IPS-NIHi7 (cell line): Measurements from ENCODE around the gene RPN1.
A peak's percentile ranks its signal among the peaks of the same experiment; 100 is the strongest.
"Not testable (repeated sequence)": the region's sequence is repeated elsewhere in the genome, so short reads cannot be mapped to it uniquely, and the experiment has no call there.

Experiments
- DNase-seq: peaks from one replicate; pipeline ENCODE4 v3.0.0; 2012; ENCODE audit warnings: mixed read lengths; ENCODE audit errors: extremely low spot score

RPN1 gene

DNA sequence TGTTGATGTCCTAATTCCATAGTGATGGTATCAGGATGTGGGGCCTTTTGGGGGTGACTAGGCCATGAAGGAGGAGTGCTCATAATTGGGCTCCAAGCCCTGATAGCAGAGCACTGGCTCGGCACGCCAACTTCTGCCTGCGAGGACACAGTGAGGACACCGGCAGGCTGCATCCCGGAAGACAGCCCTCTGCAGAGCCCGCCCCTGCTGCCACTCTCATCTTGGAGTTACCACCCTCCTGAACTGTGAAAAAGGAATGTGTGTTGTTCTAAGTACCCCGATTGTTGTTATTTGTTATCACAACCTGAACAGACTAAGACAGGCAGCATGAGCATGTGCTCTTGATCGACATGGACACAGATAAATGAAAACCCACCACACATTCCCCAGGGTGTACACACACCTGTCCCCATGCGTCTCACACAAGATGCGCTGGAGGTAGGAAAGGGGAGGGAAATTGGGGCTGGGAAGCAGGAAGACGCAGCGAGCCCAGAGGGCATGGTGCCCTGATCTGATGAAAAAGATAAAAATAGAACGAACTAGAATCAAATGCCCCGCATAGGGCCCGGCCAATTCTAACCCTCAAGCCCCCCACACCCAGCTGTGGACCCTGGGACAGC is 40.1 kb downstream of the RPN1 start:
- no peak for DNase-seq

DNA sequence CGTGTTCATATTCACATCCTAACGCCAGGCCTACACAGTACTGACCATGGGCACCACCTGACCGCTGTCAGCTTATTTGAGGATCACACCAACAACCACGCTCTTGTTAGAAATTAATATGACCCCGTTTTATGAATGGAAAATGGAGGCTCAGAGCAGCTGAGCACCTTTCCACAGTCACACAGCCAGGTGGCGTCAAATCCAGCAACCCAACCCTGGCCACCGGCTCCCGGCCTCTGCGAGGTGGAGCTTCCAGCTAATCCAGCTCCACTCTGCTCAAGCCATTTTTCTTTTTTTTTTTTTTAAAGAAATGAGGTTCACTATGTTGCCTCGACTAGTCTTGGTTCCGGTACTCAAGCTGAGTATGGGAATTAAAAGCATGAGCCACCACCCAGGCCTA is 41.3 kb downstream of the RPN1 start:
- DNase-seq, result no peak

DNA sequence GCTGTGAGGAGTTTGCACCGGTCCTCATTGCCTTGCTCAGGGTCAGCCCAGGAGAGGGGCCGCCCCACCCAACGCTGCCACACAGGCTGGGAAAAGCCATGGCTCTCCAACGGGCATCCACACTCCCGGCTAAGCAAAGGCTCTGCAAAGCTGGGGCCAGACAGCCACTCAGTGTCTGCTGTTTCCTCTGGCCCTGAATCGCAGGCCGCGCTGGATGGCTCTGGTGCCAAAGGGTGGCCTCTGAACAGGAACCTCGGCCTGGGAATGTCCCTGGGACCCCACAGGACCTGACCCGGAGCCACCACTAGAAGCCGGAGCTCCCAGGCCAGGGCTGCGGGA is 42.9 kb downstream of the RPN1 start:
- DNase-seq, result no peak

DNA sequence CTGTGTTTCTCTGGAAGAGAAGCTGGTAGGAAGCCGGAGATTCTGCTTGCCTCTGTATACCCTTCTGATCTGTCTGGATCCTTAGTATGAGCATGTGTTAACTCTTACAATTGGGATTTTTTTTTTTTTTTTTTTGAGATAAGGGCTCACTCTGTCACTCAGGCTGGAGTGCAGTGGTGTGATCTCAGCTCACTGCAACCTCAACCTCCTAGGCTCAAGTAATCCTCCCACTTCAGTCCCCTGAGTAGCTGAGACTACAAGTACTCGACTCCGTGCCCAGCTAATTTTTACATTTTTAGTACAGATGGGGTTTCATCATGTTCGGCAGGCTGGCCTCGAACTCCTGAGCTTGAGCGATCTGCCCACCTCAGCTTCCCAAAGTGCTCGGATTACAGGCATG is 44.5 kb downstream of the RPN1 start:
- no peak for DNase-seq

DNA sequence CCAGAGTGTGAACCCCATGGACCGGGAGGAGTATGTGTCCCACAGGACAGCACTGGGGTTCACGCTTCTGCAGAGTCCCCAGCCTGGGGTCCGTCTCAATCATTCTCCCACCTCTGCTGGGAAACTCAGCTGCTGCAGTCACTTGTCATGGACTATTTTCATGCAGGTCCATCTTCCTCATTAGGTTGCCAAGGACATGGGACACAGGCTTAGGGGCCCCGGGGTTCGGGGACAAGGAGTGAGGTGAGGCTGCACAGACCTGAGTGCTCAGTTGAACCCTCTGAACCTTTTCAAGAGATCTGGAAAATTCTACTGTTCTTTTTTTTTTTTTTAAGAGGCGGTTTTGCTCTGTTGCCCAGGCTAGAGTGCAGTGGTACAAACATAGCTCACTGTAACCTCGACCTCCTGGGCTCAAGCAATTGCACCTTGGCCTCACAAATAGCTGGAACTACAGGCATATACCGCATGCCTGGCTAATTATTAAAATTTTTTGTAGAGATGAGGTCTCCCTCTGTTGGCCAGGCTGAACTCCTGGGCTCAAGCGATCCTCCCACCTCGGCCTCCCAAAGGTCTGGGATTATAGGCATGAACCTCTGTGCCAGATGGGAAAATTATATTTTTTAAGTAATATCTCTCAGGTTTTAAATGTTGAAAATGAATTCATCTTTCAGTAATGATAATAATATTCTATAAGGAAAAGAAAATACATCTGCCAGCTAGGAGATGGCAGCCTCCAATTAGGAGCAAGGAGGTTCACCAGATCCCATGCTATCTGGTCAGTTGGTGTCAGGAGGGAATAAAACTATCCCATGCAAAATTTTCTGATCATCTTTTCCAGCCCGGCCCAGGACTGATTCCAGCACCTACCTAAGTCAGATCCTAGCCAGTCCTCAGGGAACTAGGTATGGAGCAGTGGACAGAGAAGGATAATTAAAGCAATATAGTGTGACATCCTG is 45.2 kb downstream of the RPN1 start:
- DNase-seq, result no peak

DNA sequence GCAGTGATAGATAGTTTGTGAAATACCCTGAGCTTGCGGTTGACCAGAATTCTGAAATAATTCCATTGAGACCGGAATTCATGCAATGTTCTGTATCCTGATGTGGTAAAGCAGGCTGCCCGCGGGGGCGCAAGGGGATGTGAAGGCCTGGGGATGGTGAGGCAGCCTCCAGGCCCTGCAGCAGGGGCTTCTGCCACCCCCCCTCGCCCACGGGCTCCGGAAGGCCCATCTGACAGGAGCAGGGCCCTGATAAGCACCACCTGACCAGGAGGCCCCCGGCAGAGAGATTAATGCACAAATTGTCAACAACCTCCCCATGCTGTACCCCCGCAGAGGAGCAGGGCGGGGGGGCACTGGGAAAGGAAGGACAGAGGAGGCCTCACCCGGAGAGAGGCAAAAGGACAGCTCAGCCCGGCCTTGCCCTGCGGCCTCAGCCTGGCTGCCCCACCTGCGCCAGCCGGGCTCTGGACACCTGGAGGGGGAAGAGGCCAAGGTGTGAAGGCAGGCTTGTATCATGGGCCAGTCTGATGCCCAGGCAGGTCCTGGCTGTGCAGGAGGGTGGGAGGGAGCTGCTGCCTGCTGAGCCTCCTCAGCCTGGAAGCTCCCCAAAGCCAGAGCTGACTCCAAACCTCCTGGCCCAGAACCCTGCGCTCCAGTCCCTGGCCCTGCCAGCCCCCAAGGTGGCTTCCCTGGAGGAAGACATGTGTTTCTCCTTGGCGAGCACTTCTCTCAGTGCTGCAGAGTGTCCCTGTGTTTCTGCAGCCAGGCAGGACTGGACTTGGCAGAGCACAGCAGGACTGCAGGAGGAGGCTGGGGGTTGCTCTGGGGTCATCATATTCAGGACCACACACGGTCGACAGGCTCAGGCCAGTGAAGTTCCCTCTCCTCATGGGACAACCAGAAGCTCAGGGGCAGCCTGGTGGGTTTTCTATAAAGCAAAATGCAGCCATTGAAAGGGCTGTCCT is 46.5 kb downstream of the RPN1 start:
- DNase-seq, result no peak

DNA sequence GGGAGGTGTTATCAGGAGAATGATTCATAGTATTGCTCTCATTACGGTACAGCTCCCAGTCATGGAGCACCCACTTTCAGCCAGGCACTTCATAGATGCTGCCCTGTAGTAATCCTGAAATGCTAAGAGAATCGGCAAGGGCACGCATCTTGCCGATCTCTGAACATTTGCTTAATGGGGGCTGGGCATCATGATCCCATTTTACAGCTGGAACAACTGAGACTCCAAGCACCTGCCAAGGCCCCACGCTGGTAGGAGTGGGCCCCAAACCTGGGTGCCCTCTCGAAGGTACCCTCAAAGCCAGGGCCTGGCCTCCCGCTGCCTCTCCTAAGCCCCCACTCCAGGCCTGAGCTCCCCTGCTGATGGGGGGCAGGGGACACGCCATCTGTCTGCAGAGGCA is 47.3 kb downstream of the RPN1 start:
- DNase-seq, result no peak

DNA sequence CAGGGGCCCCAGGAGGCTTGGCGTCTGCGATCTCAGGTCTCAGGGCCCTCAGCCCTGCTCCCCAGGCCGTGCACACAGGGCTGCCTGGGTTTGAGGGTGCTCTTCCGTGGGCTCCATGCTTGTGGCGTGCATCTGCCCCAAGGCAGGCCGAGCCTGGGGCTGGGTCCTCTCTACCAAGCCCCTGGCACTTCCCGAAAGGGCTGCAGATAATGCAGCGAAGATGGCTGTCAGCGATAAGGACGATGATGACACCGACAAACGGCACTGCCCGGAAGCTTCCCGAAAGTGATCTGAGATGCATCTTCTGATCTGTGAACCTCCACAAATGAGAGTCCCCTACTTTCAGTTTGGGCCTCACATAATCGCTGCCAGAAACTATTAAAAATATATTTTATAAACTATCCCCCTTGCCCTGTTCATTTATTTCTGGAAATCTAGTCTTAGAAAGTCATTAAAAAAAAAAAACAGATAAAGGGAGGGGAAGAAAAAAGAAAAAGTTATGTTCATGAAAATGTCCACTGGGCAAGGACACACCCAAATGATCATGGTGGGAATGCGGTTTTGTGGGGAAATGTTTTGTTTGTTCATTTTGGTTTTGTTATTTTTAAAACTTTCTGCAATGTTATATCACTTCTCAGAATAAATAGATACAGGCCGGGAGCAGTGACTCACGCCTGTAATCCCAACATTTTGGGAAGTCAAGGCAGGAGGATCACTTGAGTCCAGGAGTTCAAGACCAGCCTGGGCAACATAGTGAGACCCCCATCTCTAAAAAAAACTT is 51.5 kb downstream of the RPN1 start:
- no peak for DNase-seq

DNA sequence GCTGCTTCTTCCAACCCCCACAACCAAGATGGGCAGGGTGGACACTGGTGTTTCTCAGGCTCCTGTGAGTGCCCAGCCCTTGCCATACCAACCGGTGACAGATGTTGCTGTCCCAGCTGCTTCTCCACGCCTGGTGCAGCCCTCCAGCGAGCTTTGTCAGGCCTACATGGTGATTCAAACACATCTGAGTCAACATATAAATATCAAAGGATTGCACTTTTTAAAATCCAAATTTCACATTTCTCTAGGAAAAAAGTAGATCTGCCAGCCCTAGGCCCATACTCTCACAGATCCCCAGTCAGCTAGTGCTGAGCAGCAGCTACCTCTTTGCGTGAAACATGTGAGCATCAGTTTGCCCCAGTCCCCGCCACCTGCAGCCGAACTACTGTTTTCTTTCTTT is 52.7 kb downstream of the RPN1 start:
- DNase-seq, result no peak

DNA sequence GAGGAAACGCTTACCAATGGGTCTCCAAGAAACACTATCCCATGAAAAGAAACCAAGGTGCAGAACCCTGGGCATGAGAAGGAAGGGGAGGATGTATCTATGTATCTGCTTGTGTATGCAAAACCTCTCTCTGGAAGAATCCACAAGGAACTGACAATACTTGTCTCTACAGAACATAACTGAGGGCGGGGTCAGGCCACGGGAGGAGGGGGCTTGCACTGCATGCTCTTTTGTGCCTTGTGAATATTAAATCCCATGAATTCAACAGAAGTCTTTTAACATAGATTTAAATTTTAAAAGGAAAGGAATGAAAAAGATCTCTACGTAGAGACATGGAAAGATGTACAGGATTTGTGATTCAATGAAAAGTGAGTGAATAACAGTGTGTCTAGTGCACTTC is 57.8 kb downstream of the RPN1 start:
- no peak for DNase-seq

DNA sequence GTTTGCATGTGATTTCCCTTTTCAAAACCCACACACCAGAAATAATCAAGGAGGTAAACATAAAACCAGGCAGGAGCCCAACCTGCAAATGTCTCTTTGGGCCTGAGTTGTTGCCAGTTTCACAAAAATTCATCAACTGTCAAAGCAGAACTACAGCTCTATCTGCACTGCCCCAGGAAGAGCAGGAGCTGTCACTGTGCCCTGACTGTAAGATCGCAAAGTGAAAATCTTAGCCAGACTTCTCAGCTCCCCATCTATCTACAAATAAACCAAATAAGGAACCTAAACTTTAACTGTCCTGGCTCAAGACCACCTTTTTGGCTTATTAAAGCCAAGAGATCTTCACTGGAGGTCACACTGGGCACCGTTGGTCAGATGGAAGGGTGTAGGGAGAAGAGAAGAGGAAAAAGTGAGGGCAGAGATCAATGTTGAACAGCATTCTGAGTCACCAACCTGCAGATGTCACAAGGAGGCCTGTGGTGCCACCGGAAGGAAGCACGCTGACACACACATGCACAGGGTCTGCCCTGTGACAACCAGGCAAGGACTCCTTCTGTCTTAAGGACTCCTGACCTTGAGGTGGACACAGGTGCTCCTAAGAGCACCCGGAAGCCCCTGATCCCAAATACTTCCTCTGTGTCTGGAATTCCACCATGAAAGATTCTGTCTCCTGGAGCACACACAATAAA is 58.7 kb downstream of the RPN1 start:
- DNase-seq, result no peak

DNA sequence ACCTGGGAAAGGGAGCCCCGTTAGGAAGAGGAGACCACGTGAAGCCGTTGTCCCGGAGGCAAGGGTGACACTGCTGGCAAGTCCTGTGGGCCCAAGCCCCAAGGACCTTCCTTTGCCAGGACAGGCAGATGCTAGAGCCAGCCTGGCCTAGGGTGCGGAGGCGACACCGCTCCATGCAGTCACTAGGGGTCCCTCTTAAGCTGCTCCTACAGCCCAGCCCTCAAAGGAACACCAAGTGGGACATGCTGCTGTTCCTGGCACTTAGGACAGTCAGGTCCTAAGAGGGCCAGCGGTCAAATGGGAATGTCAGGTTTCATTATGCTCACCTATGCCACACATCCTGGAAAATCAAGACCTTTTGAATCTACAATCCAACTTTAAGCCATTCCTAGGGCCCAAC is 59.7 kb downstream of the RPN1 start:
- DNase-seq, result peak; percentile 86

DNA sequence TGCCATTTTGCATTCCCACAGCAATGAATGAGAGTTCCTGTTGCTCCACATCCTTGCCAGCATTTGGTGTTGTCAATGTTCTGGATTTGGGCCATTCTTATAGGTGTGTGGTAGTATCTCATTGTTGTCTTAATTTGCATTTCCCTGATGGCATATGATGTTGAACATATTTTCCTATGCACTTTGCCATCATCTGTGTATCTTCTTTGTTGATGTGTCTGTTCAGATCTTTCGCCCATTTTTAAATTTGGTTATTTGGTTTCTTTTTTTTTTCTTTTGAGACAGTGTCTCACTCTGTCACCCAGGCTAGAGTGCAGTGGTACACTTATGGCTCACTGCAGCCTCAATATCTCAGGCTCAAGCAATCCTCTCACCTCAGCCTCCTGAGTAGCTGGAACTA is 60.6 kb downstream of the RPN1 start:
- DNase-seq, result not testable (repeated sequence)

DNA sequence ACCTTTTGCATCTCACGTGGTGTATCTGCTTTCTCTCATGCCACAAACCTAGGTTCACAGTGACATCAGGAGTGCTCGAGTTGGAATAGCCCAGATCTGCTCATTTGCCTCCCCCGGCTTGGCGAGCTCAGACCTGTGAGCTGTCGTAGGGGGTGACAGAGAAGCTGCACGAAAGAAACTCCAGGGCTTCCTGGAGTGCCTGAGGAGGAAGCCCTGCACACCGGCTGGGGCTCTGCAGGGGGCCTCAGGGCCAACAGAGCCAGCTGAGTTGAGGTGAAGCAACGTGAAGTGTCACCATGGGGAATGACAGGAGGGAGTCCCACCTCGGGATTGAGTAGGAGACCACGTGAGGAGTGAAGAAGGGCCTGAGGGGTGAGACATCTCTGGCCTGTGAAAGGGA is 62.5 kb downstream of the RPN1 start:
- no peak for DNase-seq

DNA sequence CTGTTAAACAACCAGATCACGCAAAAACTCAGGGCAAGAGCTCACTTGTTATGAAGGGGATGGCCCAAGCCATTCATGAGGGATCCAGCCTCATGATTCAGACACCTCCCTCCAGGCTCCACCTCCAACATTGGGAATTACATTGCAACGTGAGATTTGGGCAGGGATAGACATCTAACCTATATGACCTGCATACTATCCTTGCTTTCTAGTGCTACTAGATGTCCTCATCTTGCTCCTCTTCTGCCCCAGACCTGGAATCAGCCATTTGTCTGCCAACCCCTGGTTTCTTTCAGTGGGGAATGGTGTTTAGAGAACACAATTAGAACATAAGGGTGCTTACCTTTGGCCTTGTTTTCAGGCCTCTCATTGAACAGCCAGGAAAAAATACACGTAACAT is 63.2 kb downstream of the RPN1 start:
- DNase-seq, result no peak

DNA sequence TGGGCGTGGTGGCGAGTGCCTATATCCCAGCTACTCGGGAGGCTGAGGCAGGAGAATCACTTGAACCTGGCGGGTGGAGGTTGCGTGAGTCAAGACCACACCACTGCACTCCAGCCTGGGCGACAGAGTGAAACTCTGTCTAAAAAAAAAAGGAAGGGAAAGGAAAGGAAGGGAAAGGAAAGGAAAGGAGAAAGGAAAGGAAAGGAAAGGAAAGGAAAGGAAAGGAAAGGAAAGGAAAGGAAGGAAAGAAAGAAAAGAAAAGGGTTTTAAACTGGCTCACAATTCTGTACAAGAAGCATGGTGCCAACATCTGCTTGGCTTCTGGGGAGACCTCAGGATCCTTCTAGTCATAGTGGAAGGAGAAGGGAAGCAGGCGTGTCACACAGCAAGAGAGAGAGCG is 63.7 kb downstream of the RPN1 start:
- DNase-seq, result not testable (repeated sequence)

DNA sequence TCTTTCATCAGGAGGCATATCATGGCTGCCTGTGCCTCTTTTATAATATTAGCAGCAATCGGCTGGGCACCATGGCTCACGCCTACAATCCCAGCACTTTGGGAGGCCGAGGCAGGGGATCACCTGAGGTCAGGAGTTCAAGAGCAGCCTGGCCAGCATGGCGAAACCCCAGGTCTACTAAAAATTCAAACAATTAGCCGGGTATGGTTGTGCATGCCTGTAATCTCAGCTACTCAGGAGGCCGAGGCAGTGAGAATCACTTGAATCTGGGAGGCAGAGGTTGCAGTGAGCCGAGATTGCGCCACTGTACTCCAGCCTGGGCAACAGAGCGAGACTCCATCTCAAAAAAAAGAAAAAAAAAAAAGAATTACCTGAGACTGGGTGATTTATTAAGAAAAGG is 64.2 kb downstream of the RPN1 start:
- DNase-seq, result not testable (repeated sequence)

DNA sequence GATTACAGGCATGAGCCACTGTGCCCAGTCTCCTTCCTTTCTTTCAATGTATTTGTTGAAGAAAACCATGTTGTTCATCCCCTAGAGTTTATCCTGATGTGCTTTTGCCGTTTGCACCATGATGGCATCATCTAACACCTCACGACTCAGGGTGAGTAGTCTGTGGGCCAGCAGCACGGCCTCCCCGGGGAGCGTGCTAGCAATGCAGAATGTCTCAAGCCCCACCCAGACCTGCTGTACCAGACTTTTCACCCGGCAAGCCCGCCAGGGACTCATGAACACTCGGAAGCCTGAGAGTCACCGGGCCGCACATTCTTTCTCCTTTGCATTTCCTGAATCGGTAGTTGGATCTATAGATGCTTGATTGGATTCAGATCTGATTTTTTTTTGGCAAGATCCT is 64.6 kb downstream of the RPN1 start:
- DNase-seq, result no peak

DNA sequence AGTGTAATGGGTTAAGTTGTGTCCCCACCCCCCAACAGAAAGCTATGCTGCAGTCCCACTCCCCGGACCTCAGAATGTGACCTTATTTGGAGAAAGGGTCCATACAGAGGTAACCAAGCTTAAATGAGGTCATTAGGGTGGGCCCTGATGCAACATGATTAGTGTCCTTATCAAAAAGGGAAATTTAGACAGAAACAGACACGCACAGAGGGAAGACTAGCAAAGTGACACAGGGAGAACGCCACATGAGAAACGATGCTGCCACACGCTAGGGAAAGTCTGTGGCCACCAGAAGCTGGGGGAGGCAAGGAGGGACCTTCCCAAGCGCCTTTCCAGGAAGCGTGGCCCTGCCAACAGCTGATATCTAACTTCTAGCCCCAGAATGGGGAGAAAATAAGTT is 65.4 kb downstream of the RPN1 start:
- DNase-seq, result no peak

DNA sequence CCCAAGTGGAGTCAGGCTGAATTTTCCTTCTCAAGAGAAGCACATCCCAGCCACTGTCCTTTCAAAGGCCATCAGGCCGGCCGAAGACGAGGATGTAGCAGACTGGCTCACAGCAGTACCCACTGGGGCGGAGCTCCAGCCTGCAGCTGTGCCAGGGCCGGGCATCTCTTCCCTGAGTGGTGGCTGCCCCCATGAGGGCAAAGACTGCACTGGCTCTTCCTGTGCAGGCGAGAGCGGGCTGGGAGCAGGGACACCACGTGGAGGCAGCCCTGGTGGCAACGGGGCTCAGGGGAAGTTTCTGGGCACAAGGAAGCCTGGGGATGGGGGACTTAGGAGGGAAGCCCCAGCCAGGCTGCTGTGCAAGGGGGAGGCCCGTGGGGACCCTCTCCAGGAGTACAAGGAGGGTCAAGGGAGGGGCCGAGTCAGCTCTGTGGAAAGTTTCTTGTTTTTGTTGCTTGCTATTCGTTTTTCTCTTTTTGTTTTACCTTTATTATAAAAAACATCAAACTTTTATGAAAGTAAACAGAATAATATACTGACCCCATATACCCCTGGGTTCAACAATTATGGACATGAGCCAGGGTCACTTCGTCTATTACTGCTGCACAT is 66.1 kb downstream of the RPN1 start:
- DNase-seq, result peak; percentile 90
